ENCODE results near the gene FAT2.

The FAT2 gene, protein sequence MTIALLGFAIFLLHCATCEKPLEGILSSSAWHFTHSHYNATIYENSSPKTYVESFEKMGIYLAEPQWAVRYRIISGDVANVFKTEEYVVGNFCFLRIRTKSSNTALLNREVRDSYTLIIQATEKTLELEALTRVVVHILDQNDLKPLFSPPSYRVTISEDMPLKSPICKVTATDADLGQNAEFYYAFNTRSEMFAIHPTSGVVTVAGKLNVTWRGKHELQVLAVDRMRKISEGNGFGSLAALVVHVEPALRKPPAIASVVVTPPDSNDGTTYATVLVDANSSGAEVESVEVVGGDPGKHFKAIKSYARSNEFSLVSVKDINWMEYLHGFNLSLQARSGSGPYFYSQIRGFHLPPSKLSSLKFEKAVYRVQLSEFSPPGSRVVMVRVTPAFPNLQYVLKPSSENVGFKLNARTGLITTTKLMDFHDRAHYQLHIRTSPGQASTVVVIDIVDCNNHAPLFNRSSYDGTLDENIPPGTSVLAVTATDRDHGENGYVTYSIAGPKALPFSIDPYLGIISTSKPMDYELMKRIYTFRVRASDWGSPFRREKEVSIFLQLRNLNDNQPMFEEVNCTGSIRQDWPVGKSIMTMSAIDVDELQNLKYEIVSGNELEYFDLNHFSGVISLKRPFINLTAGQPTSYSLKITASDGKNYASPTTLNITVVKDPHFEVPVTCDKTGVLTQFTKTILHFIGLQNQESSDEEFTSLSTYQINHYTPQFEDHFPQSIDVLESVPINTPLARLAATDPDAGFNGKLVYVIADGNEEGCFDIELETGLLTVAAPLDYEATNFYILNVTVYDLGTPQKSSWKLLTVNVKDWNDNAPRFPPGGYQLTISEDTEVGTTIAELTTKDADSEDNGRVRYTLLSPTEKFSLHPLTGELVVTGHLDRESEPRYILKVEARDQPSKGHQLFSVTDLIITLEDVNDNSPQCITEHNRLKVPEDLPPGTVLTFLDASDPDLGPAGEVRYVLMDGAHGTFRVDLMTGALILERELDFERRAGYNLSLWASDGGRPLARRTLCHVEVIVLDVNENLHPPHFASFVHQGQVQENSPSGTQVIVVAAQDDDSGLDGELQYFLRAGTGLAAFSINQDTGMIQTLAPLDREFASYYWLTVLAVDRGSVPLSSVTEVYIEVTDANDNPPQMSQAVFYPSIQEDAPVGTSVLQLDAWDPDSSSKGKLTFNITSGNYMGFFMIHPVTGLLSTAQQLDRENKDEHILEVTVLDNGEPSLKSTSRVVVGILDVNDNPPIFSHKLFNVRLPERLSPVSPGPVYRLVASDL (N-terminal part only)

DNA sequence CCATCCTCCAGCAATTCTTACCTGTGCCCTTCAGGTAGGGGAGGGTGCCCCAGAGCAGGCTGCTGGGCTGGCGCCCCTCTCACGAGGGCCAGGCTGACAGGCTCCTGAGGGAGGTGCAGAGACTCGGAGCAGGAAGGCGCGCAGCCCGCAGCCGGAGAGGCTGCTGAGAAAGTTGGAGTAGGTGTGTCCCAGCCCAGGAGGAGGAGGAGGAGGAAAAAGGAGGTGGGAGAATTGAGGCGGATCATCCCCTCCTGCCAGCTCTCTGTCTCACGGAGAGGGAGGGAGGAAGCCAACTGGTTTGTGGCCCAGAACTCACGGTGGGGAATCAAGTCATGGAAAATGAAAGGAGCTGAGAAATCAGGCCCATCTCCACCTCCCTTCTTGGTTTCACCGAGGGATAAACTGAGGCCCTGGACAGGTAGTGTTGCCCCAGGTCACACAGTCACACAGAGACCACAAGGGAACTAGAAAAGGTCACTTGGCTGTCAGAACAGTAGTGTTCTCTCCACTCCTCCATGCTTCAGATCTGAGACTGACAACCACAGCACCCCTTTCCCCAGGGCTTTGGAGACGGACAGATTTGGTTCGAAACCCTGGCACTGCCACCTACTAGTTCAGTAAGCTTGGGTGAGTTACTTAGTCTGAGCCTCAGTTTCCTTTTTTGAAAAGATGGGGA lies at the start of gene FAT2:
Gene FAT2 (minus strand): TSS at position 188 of the 676 bp plus-strand sequence. CDS start 22,400 bp downstream, outside the sequence.
- DNase-seq (ENCODE audit: low read depth in 2 of 2), result no peak

GRCh38 chr5:151638619-151639018 lies 47.5 kb upstream of the FAT2 start:
- DNase-seq (ENCODE audit: low read depth in 2 of 2), result no peak

DNA sequence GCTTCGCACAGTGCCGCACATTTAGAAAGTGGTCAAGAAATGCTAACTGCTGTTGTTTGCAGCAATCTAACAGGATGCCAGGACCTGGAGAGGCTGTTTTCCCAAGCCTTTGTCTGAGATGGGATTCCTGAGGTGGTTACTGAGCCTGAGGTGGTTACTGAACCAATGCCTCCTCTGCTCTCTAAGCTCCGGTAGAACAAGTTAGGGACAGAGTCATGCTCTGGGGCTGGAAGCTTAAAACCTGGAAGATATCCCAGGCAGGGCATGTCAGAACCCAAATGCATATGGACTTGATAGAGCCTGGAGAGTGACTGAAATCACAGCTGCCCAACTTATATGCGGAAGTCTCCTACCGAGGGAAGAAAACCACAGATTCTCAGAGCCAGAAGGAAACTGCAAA lies 46.5 kb upstream of the FAT2 start:
- no peak for DNase-seq (ENCODE audit: low read depth in 2 of 2)

DNA sequence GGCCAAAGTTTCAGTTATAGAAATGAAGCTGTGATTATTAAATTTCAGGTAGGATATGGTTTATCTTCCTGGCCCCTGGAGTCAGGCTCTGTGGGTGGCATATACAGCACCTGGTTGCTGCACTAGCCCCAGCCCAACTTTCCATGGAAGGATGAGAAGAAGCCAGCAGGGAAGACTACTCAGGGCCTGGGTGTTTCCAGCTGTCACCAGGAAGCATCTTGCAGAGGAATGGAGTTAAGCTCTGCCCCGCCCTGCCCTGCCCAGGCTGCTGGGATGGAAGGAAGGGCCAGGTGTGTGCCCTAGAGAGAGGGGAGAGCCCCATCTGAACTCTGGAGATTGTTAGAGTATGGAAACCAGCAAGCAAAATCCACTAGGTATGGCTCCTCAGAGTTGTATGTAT lies 42.8 kb upstream of the FAT2 start:
- DNase-seq (ENCODE audit: low read depth in 2 of 2), result no peak

- DNase-seq (ENCODE audit: low read depth in 2 of 2), result no peak
Observed at GRCh38 chr5:151632941-151633340, 41.8 kb upstream of the FAT2 start.

GRCh38 chr5:151632524-151632923 lies 41.4 kb upstream of the FAT2 start:
- DNase-seq (ENCODE audit: low read depth in 2 of 2), result no peak

- no peak for DNase-seq (ENCODE audit: low read depth in 2 of 2)
Observed at GRCh38 chr5:151631941-151632340, 40.8 kb upstream of the FAT2 start.

GRCh38 chr5:151630088-151630487 lies 39.0 kb upstream of the FAT2 start:
- DNase-seq (ENCODE audit: low read depth in 2 of 2), result no peak

DNA sequence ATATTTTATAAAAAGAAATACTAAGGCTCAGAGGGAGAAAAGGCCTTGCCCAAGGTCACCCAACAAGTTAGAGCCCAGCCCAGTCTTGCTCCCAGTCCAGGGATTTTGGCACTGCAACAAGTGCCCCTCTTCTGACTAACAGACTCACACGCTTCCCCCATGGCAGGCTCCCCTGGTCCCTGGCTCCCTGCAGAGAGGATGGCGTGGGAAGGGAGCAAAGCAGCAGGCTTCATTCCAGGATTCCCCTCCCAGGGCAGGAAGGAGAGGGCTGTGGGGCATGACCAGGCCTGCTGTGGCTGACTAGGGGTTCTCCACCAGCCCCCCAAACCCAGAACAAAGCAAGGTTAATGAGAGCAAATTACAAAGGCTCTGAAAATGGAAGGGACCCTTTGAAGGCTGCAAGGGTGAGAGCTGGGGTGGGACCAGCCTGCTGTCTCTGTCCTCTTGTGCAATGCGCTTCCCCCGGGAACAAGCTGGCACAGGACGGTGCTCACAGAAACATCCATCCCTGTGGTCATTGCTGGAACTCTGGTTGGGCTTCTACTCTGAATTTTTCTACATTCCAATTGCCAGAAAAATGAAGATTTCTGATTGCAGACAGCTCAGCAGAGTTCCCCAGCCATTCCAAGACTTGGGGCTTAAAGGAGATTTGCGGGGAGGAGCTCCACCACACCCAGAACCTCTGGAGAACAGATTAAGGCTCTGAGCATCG lies 37.1 kb upstream of the FAT2 start:
- DNase-seq (ENCODE audit: low read depth in 2 of 2), result no peak

DNA sequence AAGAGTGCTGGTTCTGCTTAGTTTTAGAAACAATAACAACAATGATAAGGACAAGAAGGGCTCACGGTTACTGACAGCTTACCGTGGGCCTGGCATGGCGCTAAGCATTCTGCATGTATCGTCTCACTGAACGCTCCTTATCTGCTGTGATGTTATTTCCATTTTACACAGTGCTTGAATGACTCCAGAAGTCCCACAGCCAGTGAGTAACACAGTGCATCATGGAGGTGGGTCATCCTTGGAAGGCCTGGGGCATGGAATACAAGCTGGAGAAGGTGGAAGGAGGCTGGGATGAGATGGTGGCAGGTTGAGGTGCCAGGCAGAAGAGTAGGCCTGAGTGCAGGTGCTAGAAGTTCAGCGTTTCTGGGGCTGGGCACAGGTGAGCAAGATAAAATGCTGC lies 36.5 kb upstream of the FAT2 start:
- no peak for DNase-seq (ENCODE audit: low read depth in 2 of 2)

- DNase-seq (ENCODE audit: low read depth in 2 of 2), result no peak
Observed at GRCh38 chr5:151625285-151625684, 34.2 kb upstream of the FAT2 start.

DNA sequence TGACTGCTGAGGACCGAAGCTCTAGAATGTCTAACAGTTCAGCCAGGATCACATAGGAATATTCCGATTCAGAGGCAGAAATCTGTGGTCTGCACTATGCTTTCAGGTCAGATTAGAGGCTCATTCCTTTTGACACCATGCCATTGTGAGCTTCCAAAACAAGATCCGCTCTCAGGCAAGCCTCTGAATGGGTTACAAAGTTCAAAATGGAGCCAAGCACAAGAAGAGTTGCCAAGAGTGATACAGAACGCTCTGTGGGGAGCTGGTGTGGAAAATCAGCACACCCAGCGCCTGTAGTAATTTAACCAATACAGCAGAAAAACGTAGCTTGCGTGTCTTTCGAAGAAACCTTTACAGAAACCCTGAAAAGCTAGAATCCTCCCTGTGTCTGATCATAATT lies 33.3 kb upstream of the FAT2 start:
- no peak for DNase-seq (ENCODE audit: low read depth in 2 of 2)

DNA sequence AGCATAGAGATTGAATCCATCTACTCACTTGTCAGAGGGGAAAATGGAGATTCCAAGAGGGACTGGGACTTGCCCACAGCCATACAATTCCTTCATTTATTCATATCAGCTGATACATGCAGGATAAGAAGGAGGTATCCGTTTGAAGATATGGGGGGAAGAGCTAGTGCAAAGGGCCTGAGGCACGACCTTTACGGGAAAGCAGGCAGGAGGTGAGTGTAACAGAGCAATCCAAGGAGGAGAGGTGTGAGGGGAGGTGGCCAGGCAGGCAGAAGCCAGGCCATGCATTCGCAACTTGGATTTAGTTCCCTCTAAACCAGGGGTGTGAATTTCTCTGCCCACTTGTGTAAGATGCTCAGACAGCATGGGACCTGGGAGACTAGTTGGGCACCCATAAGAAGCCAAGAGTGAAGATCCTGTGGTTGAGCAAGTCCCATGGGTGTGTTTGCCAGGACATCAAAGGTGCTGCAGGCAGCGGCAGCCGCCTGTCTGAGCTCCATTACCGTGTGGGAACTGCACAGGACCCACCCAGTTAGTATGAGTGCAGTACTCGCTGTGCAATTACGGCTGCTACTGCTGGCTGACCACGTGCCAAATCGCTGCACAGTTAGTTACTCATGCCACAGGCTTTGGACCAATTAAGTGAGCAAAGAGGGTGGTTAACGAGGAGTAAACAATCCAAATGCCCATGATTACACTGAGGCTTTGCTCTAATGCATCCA lies 31.4 kb upstream of the FAT2 start:
- no peak for DNase-seq (ENCODE audit: low read depth in 2 of 2)

DNA sequence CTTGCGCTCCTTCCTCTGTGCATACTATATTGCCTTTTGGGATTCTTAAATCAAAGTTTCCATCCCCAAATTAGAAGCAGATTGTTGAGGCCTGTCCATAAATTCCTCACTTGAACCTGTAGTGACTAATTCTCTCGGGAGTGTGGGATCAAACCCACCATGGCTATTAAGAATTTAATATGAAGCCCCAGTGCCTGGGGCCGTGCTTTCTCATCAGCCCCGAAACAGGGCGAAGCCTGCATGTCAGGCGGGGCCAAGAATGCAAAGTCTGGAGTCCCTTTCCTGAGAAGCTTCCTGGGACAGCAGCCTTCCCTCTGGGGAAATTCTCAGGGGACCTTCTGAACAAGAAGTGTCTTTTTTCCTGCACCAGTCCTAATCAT lies 29.3 kb upstream of the FAT2 start:
- no peak for DNase-seq (ENCODE audit: low read depth in 2 of 2)

DNA sequence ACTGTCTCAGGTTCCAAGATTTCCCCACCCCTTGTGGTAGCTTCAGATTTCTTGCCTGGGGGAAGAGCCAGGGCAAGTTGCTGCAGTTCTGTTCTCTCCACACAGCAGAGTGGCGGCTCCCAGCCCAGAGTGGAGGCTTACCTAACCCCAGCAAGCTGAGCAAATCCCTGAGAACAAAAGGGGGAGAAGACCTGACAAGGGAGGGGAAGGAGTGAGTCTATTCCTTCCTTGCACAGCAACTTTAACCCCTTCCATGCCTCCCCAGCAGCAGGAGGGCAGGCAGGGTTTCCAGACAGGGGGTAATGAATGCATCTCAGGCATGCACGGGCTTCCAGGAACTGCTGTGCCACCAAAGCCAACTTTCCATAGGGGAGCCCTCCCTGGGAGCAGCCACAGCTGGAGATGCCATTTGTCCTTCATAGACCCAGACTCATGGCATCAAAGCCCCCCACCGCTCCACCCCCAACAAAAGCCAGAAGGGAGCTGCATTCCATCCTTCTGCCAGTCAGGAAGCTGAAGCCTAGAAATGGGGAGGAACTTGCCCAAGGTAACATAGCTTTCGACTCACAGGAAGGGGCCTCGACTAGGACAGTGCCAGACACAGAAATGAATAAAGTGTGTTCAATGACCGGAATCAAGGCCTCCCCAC lies 28.8 kb upstream of the FAT2 start:
- no peak for DNase-seq (ENCODE audit: low read depth in 2 of 2)

DNA sequence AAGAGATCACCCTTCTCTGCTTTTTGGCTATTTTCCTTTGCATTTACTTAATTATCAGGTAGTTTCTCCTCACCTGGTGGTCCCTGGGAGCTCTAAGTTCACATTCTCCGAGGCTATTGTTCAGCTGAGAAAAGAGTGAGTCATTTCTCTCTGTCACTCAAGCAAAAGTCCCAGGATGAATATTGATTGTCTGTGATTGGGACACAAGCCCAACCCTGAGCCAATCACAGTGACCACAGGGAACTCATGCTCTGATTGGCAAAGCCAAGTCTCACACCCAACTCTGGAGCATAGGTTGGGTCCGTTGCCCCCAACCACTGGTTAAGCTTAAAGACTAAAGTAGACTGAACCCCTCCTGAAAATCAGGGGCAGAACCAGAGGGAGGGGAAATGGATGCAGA lies 27.8 kb upstream of the FAT2 start:
- DNase-seq (ENCODE audit: low read depth in 2 of 2), result no peak

DNA sequence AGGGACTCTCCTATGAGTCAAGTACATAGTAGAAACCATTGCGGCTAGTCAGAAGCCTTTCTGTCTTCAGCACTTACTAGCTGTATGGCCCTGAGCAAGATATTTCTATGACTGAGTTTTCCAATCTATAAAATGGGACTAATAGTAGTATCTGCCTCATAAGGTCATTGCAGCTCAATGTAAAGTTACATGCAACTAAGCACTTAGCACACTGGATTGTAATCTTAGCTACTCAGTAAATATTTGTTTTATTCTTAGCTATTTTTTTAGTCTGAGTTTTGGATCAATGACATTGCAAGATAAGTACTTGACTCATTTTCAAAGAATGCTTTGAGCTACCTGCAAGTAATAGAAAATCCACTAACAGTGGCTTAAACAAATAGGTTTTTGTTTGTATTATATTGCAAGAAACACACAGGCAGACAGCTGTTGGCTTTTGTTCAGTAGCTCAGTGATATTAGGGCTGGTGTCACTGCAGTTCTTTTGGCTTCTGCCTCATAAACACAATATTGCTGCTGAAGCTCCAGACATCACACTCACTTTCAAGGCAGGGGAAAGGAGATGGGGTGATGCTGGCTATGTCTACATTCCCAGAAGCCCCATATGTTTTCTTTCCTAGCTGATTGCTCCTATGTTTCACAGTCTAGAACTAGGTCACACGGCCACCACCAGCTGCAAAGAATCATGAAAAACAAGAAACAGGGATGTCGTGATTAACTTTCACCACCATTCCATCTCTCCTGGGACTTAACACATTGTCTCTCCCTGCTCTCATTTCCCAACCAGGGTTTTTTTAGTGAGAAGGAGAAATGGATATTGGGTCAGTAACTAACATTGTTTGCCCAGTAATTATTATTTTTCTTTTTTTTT lies 26.9 kb upstream of the FAT2 start:
- no peak for DNase-seq (ENCODE audit: low read depth in 2 of 2)

- DNase-seq (ENCODE audit: low read depth in 2 of 2), result no peak
Observed at GRCh38 chr5:151617383-151617840, 26.3 kb upstream of the FAT2 start.

- no peak for DNase-seq (ENCODE audit: low read depth in 2 of 2)
Observed at GRCh38 chr5:151615431-151615830, 24.3 kb upstream of the FAT2 start.

Data from fibroblast of skin of left quadriceps (primary cell).